GM19438 (cell line): ENCODE data around the gene CPNE4.
"Not testable (repeated sequence)": the region's sequence is repeated elsewhere in the genome, so short reads cannot be mapped to it uniquely, and the experiment has no call there.

Experiments
- ATAC-seq: cut with Tn5 transposase; IDR thresholded peaks from one replicate; pipeline ENCODE4 v1.9.1; 2021; ENCODE audit warnings: low read depth; ENCODE audit not compliant: unreplicated experiment

Gene CPNE4

DNA sequence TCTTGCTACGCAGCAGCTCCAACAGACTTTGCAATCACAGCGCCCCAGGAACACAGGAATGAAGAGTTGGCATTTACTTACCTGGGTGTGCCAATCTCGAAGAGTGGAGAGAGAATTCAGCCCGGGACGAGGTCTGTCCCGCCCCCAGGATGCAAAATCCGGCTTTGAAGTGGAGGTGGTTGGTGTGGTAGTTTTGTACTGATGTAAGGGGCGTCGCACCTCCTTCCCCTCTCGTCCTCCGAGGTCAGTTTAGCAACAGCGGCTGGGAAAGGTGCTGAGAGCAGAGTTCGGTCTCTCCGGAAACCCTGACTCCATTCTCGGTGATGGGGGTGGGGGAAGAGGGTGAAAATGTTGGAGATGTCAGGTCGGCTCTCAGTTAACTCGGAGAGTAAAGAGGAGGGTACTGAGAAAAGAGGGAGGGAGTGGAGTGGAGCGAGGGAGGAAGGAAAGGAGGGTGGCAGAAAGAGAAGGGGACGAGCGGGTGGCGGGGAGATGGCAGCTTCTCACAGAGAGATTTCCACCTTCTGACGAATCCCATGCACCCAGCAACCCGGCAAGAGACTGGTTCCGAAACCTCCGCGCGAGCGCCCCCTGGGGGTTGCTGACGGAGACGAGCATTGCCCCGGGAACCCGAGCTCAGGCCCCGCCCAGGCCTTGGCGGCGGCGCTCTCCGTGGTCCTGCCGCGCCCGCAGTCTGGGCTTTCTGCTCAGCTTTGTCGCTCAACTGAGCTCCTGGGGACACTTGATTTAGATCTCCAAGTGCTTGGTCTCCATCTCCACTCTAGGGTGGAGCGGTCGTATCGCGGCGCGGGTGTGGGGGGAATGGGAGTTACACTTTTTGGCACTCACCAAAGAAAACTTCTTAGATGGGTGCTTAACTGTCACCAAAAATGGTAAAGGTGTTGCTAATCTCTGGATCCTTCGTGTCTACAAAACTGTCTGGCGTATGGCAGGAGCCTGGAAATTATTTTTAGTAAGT lies at the start of gene CPNE4:
TSS of gene CPNE4 (minus strand) at position 529 of the 979 bp plus-strand sequence.
- ATAC-seq: peak; percentile 70

DNA sequence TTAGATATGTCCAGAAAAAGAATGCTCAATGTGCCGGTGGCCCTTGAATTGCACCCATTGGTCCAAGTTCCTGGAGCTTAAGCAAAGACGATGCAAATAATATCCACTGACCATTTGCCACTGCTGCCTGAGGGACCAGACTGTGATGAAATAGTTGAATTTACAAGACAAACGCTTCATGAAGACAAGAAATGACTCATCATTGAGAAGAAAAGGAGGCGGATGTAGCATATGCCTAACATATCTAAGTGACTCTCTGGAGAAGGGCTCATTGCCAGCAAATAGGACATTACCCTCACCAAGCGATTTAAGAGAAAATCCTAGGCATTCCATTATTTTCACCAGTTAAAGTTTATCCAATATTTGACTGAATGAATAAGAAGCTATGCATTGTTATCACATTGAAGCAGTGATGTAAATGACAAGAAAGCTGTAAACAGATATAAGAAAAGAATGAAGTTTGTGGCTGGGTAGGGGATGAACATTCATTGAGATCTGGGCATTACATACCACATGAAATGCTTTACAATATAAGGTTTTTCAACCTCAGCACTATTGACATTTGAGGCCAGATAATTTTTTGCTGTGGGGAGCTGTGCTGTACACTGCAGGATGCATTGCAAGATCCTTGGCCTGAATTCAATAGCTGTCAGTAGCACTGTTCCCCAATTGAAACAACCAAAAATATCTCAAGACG lies 48.9 kb upstream of the CPNE4 start:
- ATAC-seq: no peak

DNA sequence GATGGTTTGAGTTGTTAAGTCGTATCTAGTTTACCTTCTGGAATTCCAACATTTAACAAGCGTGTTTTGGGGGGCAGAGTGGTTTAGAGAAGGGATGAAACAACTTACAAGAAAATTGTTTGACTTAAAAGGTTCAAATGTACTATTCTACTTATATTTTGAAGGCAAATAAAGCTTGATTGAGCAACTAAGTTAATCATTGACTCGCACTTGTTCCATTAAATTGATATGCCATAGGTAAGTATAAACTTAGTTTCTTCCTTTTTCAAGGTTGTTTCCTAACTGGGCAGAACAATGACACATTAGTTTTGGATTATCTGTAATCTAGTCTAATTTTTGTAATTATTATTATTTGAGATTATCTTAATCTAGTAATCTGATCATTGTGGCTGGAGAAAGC lies 48.3 kb upstream of the CPNE4 start:
- no peak for ATAC-seq

DNA sequence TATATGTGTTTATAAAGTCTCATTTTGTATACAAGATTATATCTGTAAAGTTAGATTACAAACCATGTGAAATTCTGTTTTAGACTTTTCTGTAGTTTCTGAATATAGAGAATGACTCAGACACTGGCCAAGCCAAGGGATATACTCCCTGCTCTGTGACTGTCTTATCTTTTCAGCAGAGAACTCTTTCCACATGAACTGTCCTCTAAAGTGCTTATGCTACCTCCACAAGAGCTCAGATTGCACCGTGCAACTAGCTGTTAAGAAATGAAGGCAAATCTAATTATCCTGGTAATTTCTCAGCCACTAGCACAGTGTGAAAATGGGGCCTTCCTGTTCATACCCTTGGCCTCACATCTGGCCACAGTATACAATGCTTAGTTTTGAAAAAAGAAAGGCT lies 44.3 kb upstream of the CPNE4 start:
- ATAC-seq: no peak

DNA sequence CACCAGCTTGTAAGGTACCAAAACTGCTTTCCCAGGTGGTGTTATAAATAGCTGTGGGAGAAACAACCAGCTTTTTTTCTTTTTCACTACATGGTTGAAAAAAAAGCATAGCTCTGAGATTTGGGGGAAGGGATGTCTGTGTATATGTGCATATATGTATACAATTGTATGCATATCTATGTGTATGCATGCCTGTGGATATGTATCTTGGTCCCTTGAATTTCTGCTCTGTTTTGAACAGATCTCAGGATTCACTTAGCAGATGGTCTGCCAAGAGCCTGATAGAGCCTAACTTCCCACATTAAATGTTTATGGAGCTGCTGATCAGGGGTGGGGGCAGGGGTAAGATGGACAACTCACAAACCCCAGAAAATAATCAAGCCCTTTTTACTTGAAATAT lies 39.0 kb upstream of the CPNE4 start:
- ATAC-seq: no peak

DNA sequence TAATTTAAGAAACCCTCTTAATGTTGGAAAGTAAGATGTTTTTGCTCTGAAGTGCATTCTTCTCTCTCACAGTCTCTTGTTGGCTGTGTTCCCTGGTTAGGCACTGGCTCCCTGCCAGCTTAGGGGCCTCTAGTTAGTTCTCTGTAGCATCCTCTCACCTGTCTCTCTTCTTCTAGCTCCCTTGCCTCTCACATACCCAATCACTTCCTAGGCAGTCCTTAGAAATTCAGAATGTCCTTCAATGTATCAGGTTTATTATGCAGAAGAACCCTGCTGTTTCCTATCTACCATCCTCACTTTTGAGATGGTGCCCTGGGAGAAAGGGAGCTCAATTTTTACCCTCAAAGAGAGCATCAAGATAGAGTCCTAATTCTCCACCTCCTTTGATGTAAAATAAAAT lies 36.2 kb upstream of the CPNE4 start:
- ATAC-seq: no peak

DNA sequence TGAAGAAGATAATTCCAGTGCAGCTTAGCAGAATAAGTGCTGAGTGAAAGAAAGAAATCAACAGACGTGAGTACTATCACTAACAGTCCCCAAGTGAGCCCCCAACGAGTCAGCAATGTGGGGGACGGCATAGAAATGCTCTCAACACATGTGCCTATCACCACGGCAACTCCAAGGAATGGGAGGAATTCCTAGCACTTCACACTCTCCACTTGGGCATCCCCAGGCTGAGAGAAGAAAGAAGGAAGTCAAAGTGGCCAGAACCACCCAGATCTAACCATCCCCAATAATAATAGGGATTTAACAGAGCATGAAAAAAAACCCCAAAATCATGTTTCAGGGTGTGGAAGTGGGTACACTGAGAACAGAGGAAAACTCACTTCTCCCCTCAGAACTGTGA lies 29.3 kb upstream of the CPNE4 start:
- no peak for ATAC-seq

DNA sequence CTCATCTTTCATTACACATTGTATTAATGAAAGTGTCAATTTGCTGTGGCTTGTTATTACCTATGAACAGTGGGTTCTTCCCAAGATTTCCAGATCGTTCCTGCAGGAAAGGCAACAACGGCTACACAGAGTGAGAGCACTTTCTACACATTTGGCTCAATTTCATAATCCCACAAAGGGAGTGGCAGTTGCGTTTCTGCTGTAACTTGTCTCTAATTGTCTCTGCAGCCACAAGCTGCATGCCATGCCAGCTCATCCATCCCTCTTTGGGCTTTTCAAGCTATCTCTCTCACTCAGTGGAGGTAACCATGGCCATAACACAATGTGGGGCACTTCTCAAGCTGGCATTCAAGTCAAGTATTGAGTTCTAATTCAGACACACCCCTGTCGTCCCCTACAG lies 27.7 kb upstream of the CPNE4 start:
- no peak for ATAC-seq

DNA sequence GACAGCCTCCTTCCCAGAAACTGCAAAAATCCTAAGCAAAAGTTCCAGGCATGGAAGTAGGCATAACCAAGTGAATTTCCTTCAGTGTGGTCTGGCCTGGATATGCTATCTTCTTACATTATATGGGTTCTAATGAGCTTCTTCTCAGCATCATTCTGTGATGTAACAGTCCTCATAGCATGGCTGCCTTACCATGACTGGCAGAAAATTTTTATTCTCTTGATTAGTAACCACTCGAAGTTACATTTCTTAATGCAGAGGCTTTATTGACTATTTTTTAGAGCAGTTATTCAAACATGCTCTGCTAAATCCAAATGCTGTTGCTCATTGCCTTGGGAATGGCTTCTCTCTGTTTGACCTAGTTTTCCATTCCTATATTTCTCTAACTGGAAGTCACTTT lies 21.1 kb upstream of the CPNE4 start:
- no peak for ATAC-seq

DNA sequence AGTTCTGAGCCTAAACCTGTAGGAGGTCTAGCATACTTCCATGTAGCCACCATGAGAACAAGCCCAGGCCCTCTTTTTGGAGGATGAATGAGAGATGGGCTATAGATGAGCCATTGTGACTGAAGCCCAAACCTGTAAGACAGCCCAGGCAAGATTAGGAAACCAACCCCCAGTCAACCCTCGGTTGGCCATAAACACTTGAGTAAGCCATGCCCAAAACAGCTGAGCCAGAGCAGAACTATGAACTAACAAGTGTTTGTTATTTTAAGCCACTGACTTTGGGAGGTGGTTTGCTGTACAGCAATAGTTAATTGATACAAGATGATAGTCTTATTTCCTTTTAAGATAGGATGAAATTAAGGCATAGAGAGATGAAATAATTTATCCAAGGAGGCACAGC lies 12.4 kb upstream of the CPNE4 start:
- no peak for ATAC-seq

DNA sequence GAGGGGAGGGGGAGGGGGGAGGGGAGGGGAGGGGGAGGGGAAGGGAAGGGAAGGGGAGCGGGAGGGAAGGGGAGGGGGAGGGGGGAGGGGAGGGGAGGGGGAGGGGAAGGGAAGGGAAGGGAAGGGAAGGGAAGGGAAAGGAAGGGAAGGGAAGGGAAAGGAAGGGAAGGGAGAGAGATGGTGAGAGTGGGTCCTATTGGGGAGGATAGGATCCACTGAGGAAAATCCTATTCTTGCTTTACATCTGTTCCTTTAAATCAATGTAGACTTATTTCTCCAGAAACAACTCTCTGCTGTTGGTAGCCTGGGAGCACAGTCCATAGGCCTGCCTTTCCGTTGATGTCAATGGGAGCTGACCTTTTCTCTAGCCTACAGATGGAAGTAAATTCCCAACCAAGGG lies 10.1 kb upstream of the CPNE4 start:
- ATAC-seq: not testable (repeated sequence)

DNA sequence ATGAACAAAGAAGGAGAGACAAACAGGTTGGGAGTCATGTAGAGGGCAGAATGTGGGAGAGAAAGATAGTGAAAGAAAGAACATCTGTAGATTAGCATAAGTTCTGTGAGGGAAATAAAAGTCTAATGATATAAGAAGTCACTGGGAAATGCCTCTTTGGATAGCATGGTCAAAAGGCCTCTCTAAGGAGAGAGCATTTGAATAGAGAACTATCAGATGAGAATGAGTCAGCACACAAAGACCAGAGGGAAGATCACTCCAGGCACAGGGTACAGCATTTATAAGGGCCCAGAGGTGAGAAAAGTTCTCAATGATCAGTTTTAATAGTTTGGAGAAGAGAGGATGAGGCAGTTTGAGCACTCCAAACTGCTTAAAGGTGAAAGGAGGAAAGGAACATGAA lies 7.9 kb upstream of the CPNE4 start:
- no peak for ATAC-seq

DNA sequence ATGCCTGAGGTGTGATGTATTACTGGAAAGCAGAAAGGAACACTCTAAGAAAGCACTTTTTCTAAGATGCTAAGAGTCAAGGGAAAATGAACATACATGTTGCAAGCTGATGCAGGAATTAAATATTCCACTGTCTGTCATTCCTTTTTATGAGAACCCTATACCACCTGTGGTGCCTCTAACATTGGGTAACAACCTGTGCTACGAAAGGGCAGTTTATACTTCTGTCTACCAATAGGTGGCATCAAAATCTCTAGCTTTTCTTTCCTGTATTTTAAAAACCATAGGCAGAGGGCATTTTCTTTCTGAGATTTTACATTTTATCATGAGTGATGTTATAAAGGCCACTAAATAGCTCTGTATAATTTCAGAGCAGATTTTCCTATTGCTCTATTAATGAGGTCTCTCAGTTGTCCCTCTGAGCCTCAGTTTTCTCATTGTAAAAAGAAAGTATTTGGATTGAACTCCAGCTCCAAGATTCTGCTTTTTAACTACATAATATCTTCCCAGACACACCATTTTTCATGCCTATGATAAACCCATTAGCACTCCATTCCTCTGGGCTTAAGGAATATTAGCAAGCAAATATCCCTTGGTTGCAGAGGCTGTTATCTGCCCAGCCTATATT lies 3.5 kb upstream of the CPNE4 start:
- ATAC-seq: no peak

DNA sequence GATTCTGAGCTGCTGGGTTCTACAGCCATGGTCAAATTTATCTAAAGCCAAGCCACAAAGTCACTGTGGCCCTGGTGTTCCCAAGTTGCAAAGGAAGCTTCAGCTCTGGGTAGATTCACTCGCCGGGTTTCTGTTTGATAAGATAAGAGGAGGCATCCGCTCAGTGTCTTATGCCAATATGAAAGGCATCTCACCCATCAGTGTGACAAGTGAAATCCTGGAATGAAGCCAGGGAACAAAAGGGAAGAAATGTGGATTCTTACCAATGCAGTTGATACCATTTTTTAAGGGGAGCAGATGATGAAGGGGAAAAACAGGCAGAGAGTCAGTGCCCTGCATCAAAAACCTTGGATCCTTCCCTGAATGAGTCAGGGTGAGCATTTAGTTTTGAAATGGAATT lies 2.8 kb upstream of the CPNE4 start:
- ATAC-seq: no peak

DNA sequence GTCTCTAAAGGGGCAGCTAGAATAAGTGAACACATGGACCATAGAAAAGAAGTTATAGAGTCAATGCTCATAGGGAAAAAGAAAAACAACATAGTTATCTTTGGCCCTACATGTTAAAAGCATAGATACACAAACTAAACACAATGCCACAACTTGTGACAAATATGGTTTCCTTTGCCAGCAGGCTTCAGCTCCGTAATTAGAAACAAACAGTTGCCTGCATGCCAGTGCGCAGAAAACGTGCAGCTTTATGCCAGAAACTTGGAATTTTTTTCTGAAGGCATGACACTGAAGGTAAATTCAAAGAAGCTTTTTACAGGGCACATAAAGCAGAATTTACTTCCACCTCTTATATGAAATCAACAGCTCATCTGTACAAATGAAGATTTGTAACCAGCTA lies 2.2 kb upstream of the CPNE4 start:
- ATAC-seq: no peak

DNA sequence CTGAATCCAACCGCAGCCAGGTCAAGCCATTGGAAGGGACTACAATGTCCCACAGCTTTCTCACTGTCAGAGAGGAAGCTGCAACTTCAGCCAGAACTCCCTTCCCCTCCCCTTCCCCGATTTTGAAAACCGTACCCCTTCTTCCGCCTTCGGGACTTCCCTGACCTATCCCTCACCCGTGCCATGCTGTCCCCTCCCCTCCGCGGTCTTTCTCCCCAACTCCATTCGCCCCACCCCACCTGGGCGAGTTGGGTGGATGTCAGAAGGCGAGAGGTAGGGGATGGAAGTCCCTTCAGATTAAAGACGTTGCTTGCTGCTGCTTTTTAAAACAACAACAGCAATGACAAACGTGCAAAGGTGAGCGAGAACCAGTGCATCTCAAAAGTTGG lies 723 bp downstream of the CPNE4 start:
- ATAC-seq: no peak

DNA sequence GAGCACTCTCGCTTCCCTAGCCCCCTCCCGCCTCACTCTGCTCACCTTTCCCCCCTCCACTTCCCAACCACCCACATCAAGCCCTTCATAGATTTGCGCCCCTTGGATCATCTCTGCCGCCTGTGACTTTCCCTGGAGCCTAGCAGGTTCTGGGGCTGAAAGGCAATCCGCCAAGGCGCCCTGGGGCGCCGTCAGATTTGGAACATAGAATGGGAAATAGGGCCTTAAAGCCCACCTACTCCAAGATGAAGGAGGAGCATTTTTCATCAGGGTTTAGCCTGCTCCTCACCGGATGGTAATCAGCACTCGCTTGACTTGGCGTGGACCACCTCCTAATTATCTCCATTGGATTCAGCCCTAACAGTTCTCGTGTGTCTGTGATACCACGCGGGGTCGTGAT lies 1.3 kb downstream of the CPNE4 start:
- no peak for ATAC-seq

DNA sequence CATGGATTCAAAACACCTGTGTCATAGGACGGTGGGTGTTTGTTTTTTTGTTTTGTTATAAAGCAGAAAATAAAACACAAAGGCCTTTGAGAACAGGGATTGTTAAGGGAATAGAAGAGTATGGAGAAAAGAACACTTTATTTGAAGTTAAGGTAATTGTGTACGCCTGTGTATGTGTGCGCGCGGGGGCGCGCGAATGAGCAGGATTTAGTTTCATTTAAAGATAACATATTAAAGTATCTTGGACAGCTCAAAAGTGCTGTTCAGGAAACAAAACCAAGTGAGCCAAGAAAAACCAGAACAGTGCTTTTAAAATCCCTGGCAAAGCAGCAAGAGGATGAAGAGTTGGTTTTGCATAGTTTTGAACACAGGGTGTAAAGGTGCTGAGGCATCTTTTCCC lies 1.9 kb downstream of the CPNE4 start:
- ATAC-seq: no peak

DNA sequence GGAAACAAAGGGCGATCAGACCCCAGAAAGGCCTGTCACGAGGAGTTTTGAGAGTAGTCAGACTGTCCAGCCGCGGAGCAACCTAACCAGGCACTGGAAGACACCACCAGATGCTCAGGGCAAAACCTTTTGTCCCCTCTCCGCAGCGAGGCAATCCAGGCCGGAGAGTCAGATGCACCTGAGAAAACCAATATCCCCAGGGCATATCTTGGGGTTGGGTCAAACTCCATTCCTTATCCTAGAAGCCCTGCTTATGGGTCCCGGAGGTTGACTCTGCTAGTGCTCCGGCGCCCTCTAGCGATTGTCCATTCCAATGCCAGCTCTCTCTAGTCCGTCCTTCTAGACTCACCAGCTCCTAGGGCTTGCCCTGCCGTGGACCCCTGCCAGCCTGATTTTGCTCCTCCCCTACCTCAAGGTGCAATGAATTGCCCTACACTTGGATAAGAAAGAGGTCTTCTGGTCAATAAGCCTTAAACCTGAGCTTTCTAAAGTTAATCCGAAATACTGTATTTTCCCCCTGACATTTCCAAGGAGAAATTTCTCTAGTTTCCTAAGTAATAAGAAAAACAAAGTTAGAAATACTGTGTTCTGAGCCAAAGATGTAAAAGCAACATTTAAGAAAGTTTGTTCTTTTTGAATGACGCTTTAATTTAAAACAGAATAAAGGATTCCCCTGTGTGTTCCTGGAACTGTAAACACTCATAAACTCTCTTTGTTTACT lies 5.5 kb downstream of the CPNE4 start:
- ATAC-seq: peak; percentile 90

DNA sequence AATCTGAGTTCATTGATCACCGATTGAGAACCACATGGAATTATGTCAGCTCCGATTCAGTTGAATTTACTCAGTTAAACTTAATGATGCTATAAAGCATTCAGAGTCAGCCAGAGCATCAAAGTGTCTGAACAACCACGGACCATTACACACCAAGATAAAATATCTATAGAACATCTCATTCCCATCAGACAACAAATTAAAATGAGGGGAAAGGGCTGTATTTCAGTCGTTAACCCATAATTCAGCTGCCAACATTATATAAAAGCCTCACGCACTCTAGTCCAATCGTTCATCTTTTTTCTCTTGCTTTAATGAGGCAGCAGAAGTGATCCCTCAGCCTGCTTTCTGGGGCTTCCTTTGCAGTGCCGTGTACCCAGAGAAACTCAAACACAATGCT lies 11.9 kb downstream of the CPNE4 start:
- ATAC-seq: no peak

DNA sequence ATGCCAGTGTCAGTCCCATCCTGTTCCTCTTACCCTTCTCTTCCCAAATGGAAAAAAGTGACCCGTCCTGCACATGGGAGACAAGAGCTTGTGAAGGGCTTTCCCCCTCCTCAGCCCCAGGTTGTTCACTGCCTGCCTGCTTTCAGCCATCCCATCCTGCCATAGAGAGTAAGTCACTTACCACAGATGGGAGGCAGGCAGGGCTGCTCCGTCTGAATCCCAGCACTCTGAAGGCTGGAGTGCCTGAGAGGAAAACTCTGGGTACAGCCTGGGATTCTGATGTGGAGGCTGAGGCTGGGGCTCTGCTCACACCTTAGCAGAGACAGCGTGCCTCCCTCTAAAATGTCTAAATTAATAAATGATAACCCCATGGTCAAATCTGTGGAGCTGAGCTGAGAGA lies 14.8 kb downstream of the CPNE4 start:
- no peak for ATAC-seq
